Occipital lobe (tissue), 2 donors: Measurements from ENCODE around the gene MCU. TPM values are rescaled to one million over a fixed set of nuclear protein-coding genes. Genes with fewer than 3 reads are reported as not detected.
"Not testable (repeated sequence)": the region's sequence is repeated elsewhere in the genome, so short reads cannot be mapped to it uniquely, and the experiment has no call there.

Experiments used
- DNase-seq: peaks from one replicate; lab custom pipeline; 2025; lab: John Stamatoyannopoulos, UW
- total RNA-seq: library from RNA; depleted of rRNA; stranded (reverse); fragments of >200 nt; gene quantifications from one replicate; pipeline ENCODE4 v1.2.3, GENCODE V29; 2014

Gene MCU
- total RNA-seq, result 41.0 TPM

GRCh38 chr10:72691863-72692743, at the start of gene MCU:
Gene MCU (plus strand): TSS chr10:72692143. CDS start chr10:72692152, 9 bp downstream.
- DNase-seq, result peak; percentile 96

GRCh38 chr10:72642318-72642717, 49.6 kb upstream of the MCU start:
- DNase-seq, result no peak

GRCh38 chr10:72645263-72645858, 46.6 kb upstream of the MCU start:
- DNase-seq, result no peak

- DNase-seq, result not testable (repeated sequence)
Observed at GRCh38 chr10:72646971-72647370, 45.0 kb upstream of the MCU start.

GRCh38 chr10:72648301-72648700, 43.6 kb upstream of the MCU start:
- DNase-seq, result no peak

GRCh38 chr10:72649291-72649690, 42.7 kb upstream of the MCU start:
- no peak for DNase-seq

- DNase-seq, result no peak
Observed at GRCh38 chr10:72653383-72654096, 38.4 kb upstream of the MCU start.

- no peak for DNase-seq
Observed at GRCh38 chr10:72654720-72655119, 37.2 kb upstream of the MCU start.

GRCh38 chr10:72658696-72659400, 33.1 kb upstream of the MCU start:
- DNase-seq, result no peak

- no peak for DNase-seq
Observed at GRCh38 chr10:72659694-72660093, 32.2 kb upstream of the MCU start.

- no peak for DNase-seq
Observed at GRCh38 chr10:72660220-72660619, 31.7 kb upstream of the MCU start.

GRCh38 chr10:72661431-72661830, 30.5 kb upstream of the MCU start:
- DNase-seq, result no peak

- DNase-seq, result no peak
Observed at GRCh38 chr10:72663971-72664370, 28.0 kb upstream of the MCU start.

- no peak for DNase-seq
Observed at GRCh38 chr10:72665925-72666324, 26.0 kb upstream of the MCU start.

GRCh38 chr10:72667207-72667864, 24.6 kb upstream of the MCU start:
- DNase-seq, result no peak

- DNase-seq, result no peak
Observed at GRCh38 chr10:72673280-72673679, 18.7 kb upstream of the MCU start.

GRCh38 chr10:72674174-72674573, 17.8 kb upstream of the MCU start:
- DNase-seq, result not testable (repeated sequence)

- no peak for DNase-seq
Observed at GRCh38 chr10:72679838-72680241, 12.1 kb upstream of the MCU start.

- no peak for DNase-seq
Observed at GRCh38 chr10:72682638-72683037, 9.3 kb upstream of the MCU start.

GRCh38 chr10:72685264-72685921, 6.5 kb upstream of the MCU start:
- no peak for DNase-seq

- DNase-seq, result not testable (repeated sequence)
Observed at GRCh38 chr10:72686430-72686829, 5.5 kb upstream of the MCU start.
